GM12873 (cell line): ENCODE results near the gene TEN1.
A peak's percentile ranks its signal among the peaks of the same experiment; 100 is the strongest.

Source experiments
- CTCF ChIP-seq: IDR thresholded peaks from 2 replicates; pipeline ENCODE4 v1.5.1; 2012; ENCODE audit warnings: low read depth, mild to moderate bottlenecking, moderate library complexity, low read length, control low read depth; ENCODE audit not compliant: insufficient read depth; ENCODE audit errors: missing control alignments

Gene TEN1

GRCh38 chr17:75996665-75997590 lies 17.9 kb downstream of the TEN1 start:
- no peak for TF ChIP-seq CTCF

GRCh38 chr17:75998327-75998795 lies 19.3 kb downstream of the TEN1 start:
- TF ChIP-seq CTCF, result no peak

- TF ChIP-seq CTCF, result peak; percentile 79
Observed at GRCh38 chr17:76000016-76000754, 21.1 kb downstream of the TEN1 start.

GRCh38 chr17:76000755-76001521 lies 21.9 kb downstream of the TEN1 start, which contains the start of gene CDK3:
Gene CDK3 (plus strand): TSS chr17:76000855. CDS start chr17:76001426, 571 bp downstream.
- TF ChIP-seq CTCF, result no peak

GRCh38 chr17:76002100-76002499 lies 23.1 kb downstream of the TEN1 start:
- no peak for TF ChIP-seq CTCF

- TF ChIP-seq CTCF, result no peak
Observed at GRCh38 chr17:76003915-76004314, 24.9 kb downstream of the TEN1 start.
